TTC549 (cell line): ENCODE data around the gene RAB25.
"Not testable (repeated sequence)": the region's sequence is repeated elsewhere in the genome, so short reads cannot be mapped to it uniquely, and the experiment has no call there.

ENCODE experiments used
- FAIRE-seq: peaks from 2 replicates; lab custom pipeline; 2012; peaks lifted over from hg19 to GRCh38; lab: Jason Lieb, UNC

RAB25 gene

GRCh38 chr1:156060937-156061636, at the start of gene RAB25:
Gene RAB25 (plus strand): TSS chr1:156061160. CDS start chr1:156061401, 241 bp downstream.
- no peak for FAIRE-seq

- FAIRE-seq = no peak
These were observed 48.7 kb upstream of the RAB25 start for GRCh38 chr1:156012051-156012817.

GRCh38 chr1:156014829-156015228, 46.1 kb upstream of the RAB25 start:
- no peak for FAIRE-seq

- FAIRE-seq = no peak
These were observed 41.0 kb upstream of the RAB25 start for GRCh38 chr1:156019946-156020292.

GRCh38 chr1:156020293-156021092, 40.5 kb upstream of the RAB25 start, which contains the start of gene SSR2:
Gene SSR2 (minus strand): TSS chr1:156020951. CDS start chr1:156020167, 784 bp downstream.
- FAIRE-seq = peak; percentile 96

- FAIRE-seq = no peak
These were observed 39.9 kb upstream of the RAB25 start for GRCh38 chr1:156021093-156021428.

GRCh38 chr1:156021954-156022353, 39.0 kb upstream of the RAB25 start:
- FAIRE-seq = no peak

- FAIRE-seq = no peak
These were observed 36.2 kb upstream of the RAB25 start for GRCh38 chr1:156024801-156025200.

- peak; percentile 69 for FAIRE-seq
These were observed 35.1 kb upstream of the RAB25 start for GRCh38 chr1:156025876-156026275.

GRCh38 chr1:156026588-156026987, 34.4 kb upstream of the RAB25 start:
- FAIRE-seq = no peak

GRCh38 chr1:156033011-156033410, 27.9 kb upstream of the RAB25 start:
- FAIRE-seq = no peak

- FAIRE-seq = not testable (repeated sequence)
These were observed 26.0 kb upstream of the RAB25 start for GRCh38 chr1:156034991-156035390.

- FAIRE-seq = no peak
These were observed 18.1 kb upstream of the RAB25 start for GRCh38 chr1:156042828-156043227.

GRCh38 chr1:156045076-156045475, 15.9 kb upstream of the RAB25 start:
- no peak for FAIRE-seq

GRCh38 chr1:156048663-156049258, 12.2 kb upstream of the RAB25 start:
- no peak for FAIRE-seq

- no peak for FAIRE-seq
These were observed 10.6 kb upstream of the RAB25 start for GRCh38 chr1:156050376-156050775.

- no peak for FAIRE-seq
These were observed 9.8 kb upstream of the RAB25 start for GRCh38 chr1:156051011-156051725.

- no peak for FAIRE-seq
These were observed 7.8 kb upstream of the RAB25 start for GRCh38 chr1:156052862-156053767.

GRCh38 chr1:156053768-156054499, 7.0 kb upstream of the RAB25 start, which contains the start of gene UBQLN4:
Gene UBQLN4 (minus strand): TSS chr1:156053798. CDS start chr1:156053701, 97 bp downstream.
- no peak for FAIRE-seq
